SK-N-SH treated with all-trans-retinoic acid at 6 μM for 48 hours (cell line): Measurements from ENCODE around the gene GMCL1.

Source experiments
- ATAC-seq: fragments of 200-7000 bp; cut with Tn5 transposase; 3 replicates; pipeline ENCODE4 v1.9.1; 2020; ENCODE audit warnings: mild to moderate bottlenecking, moderate library complexity
- ARNTL ChIP-seq: fragments of 450-650 bp; formaldehyde crosslinking; IDR thresholded peaks from 2 replicates; pipeline ENCODE4 v1.5.0; 2020; ENCODE audit warnings: low read depth, mild to moderate bottlenecking, moderate library complexity, borderline replicate concordance
- BACH2 ChIP-seq: fragments of 250-450 bp; sonication (Bioruptor Pico); IDR thresholded peaks from 2 replicates; pipeline ENCODE4 v1.9.0; 2021; ENCODE audit warnings: mild to moderate bottlenecking, borderline replicate concordance
- CREB5 ChIP-seq: fragments of 250-450 bp; sonication (Bioruptor Pico); IDR thresholded peaks from 2 replicates; pipeline ENCODE4 v1.5.1; 2020; ENCODE audit warnings: low read depth, mild to moderate bottlenecking, moderate library complexity
- CSDC2 ChIP-seq: fragments of 250-450 bp; sonication (Bioruptor Pico); IDR thresholded peaks from 2 replicates; pipeline ENCODE4 v1.5.0; 2020; ENCODE audit warnings: mild to moderate bottlenecking, moderate library complexity
- GLIS3 ChIP-seq: fragments of 250-450 bp; sonication (Bioruptor Pico); IDR thresholded peaks from 2 replicates; pipeline ENCODE4 v1.5.0; 2020; ENCODE audit warnings: mild to moderate bottlenecking, moderate library complexity
- PATZ1 ChIP-seq: fragments of 250-450 bp; sonication (Bioruptor Pico); IDR thresholded peaks from 2 replicates; pipeline ENCODE4 v1.8.0; 2020; ENCODE audit warnings: mild to moderate bottlenecking, moderate library complexity, borderline replicate concordance
- PPARA ChIP-seq: fragments of 250-450 bp; sonication (Bioruptor Pico); IDR thresholded peaks from 2 replicates; pipeline ENCODE4 v1.5.0; 2020; ENCODE audit warnings: mild to moderate bottlenecking, borderline replicate concordance
- RARB ChIP-seq: fragments of 250-450 bp; sonication (Bioruptor Pico); IDR thresholded peaks from 2 replicates; pipeline ENCODE4 v1.8.0; 2021; ENCODE audit warnings: mild to moderate bottlenecking, moderate library complexity
- TCF4 ChIP-seq: fragments of 250-450 bp; sonication (Bioruptor Pico); IDR thresholded peaks from 2 replicates; pipeline ENCODE4 v1.8.0; 2021; ENCODE audit warnings: mild to moderate bottlenecking, moderate library complexity, borderline replicate concordance
- TOX ChIP-seq: fragments of 250-450 bp; sonication (Bioruptor Pico); IDR thresholded peaks from 2 replicates; pipeline ENCODE4 v1.8.0; 2021; ENCODE audit warnings: mild to moderate bottlenecking, moderate library complexity, borderline replicate concordance
- ZC3H10 ChIP-seq: fragments of 250-450 bp; sonication (Bioruptor Pico); IDR thresholded peaks from 2 replicates; pipeline ENCODE4 v1.5.1; 2021; ENCODE audit warnings: mild to moderate bottlenecking, moderate library complexity
- ZFP3 ChIP-seq: fragments of 250-450 bp; sonication (Bioruptor Pico); IDR thresholded peaks from 2 replicates; pipeline ENCODE4 v1.5.0; 2020; ENCODE audit warnings: mild to moderate bottlenecking, moderate library complexity
- ZFP30 ChIP-seq: fragments of 450-650 bp; formaldehyde crosslinking; IDR thresholded peaks from 2 replicates; pipeline ENCODE4 v1.5.0; 2022; ENCODE audit warnings: mild to moderate bottlenecking, moderate library complexity
- ZNF565 ChIP-seq: fragments of 450-650 bp; formaldehyde crosslinking; conservative IDR thresholded peaks from 2 replicates; pipeline ENCODE4 v1.5.0; 2020; ENCODE audit warnings: low read depth, mild to moderate bottlenecking, moderate library complexity
- ZNF8 ChIP-seq: fragments of 450-650 bp; formaldehyde crosslinking; IDR thresholded peaks from 2 replicates; pipeline ENCODE4 v1.5.0; 2020; ENCODE audit warnings: mild to moderate bottlenecking, moderate library complexity
- TF ChIP-seq, protein P1 (sequence below): fragments of 250-450 bp; sonication (Bioruptor Pico); IDR thresholded peaks from 2 replicates; pipeline ENCODE4 v1.8.0; 2021; ENCODE audit warnings: low read depth, mild to moderate bottlenecking, moderate library complexity, borderline replicate concordance
- TF ChIP-seq, protein P2 (sequence below): fragments of 250-450 bp; sonication (Bioruptor Pico); IDR thresholded peaks from 2 replicates; pipeline ENCODE4 v1.5.1; 2021; ENCODE audit warnings: mild to moderate bottlenecking, moderate library complexity

The GMCL1 gene

GRCh38 chr2:69914164-69914949 lies 84.9 kb downstream of the GMCL1 start (continued):
- TF ChIP-seq, protein P1, sequence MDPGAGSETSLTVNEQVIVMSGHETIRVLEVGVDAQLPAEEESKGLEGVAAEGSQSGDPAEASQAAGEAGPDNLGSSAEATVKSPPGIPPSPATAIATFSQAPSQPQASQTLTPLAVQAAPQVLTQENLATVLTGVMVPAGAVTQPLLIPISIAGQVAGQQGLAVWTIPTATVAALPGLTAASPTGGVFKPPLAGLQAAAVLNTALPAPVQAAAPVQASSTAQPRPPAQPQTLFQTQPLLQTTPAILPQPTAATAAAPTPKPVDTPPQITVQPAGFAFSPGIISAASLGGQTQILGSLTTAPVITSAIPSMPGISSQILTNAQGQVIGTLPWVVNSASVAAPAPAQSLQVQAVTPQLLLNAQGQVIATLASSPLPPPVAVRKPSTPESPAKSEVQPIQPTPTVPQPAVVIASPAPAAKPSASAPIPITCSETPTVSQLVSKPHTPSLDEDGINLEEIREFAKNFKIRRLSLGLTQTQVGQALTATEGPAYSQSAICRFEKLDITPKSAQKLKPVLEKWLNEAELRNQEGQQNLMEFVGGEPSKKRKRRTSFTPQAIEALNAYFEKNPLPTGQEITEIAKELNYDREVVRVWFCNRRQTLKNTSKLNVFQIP (CRISPR knock-in tag) = 0 out of 2 replicates have a peak, but pooled peaks have one; percentile 66
- peak; percentile 46; the same call in 1 of the 2 replicates for TF ChIP-seq PPARA
- no peak for TF ChIP-seq ZFP30

GRCh38 chr2:69914950-69915945 lies 85.8 kb downstream of the GMCL1 start, which contains the start of gene MXD1:
TSS of gene MXD1 (plus strand) at chr2:69915109. CDS start at chr2:69915331, 222 bp downstream.
- TF ChIP-seq BACH2 (CRISPR knock-in tag) (no peak), RARB (no peak), CREB5 (CRISPR knock-in tag) (no peak)
- peak; percentile 8 for ATAC-seq

DNA sequence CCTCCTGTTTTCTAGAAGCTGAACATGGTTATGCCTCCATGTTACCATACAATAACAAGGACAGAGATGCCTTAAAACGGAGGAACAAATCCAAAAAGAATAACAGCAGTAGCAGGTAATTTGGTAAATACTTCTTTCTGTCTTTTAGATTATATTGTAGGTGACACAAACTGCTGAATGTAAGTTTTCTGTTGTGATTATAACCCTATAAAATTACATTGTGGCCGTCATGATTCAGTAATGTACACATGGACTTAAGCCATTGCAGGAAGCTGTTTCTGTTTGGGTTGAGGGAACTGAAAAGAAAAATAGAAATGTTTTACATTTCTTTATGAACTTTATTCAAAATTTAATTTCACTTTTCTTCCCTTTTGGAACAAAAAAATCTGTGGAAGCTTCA lies 86.6 kb downstream of the GMCL1 start:
- ATAC-seq = no peak
- TF ChIP-seq ZNF565 (CRISPR knock-in tag) (no peak), TCF4 (CRISPR knock-in tag) (no peak), CREB5 (CRISPR knock-in tag) (no peak)
- TF ChIP-seq, protein P2, sequence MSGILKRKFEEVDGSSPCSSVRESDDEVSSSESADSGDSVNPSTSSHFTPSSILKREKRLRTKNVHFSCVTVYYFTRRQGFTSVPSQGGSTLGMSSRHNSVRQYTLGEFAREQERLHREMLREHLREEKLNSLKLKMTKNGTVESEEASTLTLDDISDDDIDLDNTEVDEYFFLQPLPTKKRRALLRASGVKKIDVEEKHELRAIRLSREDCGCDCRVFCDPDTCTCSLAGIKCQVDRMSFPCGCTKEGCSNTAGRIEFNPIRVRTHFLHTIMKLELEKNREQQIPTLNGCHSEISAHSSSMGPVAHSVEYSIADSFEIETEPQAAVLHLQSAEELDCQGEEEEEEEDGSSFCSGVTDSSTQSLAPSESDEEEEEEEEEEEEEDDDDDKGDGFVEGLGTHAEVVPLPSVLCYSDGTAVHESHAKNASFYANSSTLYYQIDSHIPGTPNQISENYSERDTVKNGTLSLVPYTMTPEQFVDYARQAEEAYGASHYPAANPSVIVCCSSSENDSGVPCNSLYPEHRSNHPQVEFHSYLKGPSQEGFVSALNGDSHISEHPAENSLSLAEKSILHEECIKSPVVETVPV = no peak

DNA sequence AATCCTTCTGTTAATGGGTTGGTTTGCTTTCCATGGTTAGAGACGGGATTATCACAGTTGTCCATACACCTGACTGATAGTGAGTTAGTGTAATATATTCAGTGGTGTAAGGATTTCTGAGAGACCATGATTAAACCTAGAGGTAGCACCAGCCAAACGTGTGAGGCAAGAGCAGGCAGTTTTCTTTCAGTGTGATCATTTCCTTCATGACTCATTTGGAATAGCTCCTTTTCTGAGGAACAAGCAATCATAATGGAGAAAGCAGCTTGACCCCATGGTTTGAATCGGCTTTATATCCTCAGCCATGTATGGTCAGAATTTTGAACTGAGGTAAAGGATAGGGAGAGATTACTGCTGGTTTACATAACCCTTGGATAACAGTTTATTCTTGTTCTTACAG lies 88.4 kb downstream of the GMCL1 start:
- no peak for ATAC-seq
- TF ChIP-seq ZFP3 = no peak
- TF ChIP-seq ARNTL (CRISPR knock-in tag) = no peak
- no peak for TF ChIP-seq PPARA
- no peak for TF ChIP-seq ZC3H10 (CRISPR knock-in tag)
- no peak for TF ChIP-seq CSDC2 (CRISPR knock-in tag)
- TF ChIP-seq ZNF565 (CRISPR knock-in tag) = no peak

GRCh38 chr2:69918401-69918800 lies 88.9 kb downstream of the GMCL1 start:
- no peak for ATAC-seq
- TF ChIP-seq, protein P2 = no peak
- no peak for TF ChIP-seq TOX
- TF ChIP-seq ZNF8 (CRISPR knock-in tag) = no peak
- no peak for TF ChIP-seq CREB5 (CRISPR knock-in tag)
- TF ChIP-seq TCF4 (CRISPR knock-in tag) = no peak
- TF ChIP-seq PPARA = no peak
- TF ChIP-seq ZFP30 = no peak
- TF ChIP-seq GLIS3 (CRISPR knock-in tag) = no peak
- TF ChIP-seq PATZ1 = no peak
- TF ChIP-seq, protein P1 (CRISPR knock-in tag) = no peak
- TF ChIP-seq ZNF565 (CRISPR knock-in tag) = no peak
